Osteocyte (in vitro differentiated cells): ENCODE results near the gene ZNF487. TPM values are rescaled to one million over a fixed set of nuclear protein-coding genes. Genes with fewer than 3 reads are reported as not detected.

Experiments
- DNase-seq: peaks from one replicate; pipeline ENCODE4 v3.0.0; 2021; ENCODE audit warnings: mixed read lengths; ENCODE audit not compliant: unreplicated experiment; ENCODE audit errors: extremely low spot score
- H3K27ac Mint-ChIP-seq: one replicate; pipeline ENCODE4 v1.8.0; 2021; ENCODE audit warnings: mild to moderate bottlenecking, mixed read lengths; ENCODE audit not compliant: unreplicated experiment
- H3K27me3 Mint-ChIP-seq: one replicate; pipeline ENCODE4 v1.8.0; 2021; ENCODE audit warnings: mixed read lengths; ENCODE audit not compliant: unreplicated experiment
- H3K36me3 Mint-ChIP-seq: one replicate; pipeline ENCODE4 v1.8.0; 2021; ENCODE audit warnings: mixed read lengths; ENCODE audit not compliant: unreplicated experiment
- H3K4me1 Mint-ChIP-seq: one replicate; pipeline ENCODE4 v1.8.0; 2021; ENCODE audit warnings: mixed read lengths; ENCODE audit not compliant: unreplicated experiment
- H3K4me3 Mint-ChIP-seq: one replicate; pipeline ENCODE4 v1.8.0; 2021; ENCODE audit warnings: mild to moderate bottlenecking, moderate library complexity, mixed read lengths; ENCODE audit not compliant: unreplicated experiment
- H3K9me3 Mint-ChIP-seq: one replicate; pipeline ENCODE4 v1.8.0; 2021; ENCODE audit warnings: mixed read lengths; ENCODE audit not compliant: unreplicated experiment
- total RNA-seq: library from RNA; stranded (reverse); gene quantifications from 2 replicates; pipeline ENCODE4 v1.2.1, GENCODE V29; 2021
- TF ChIP-seq, protein P1 (sequence below): fragments of 200-600 bp; sonication (generic); IDR thresholded peaks from 2 replicates; pipeline ENCODE4 v1.5.0; 2021; ENCODE audit warnings: antibody characterized with exemption, mild to moderate bottlenecking, moderate library complexity

The ZNF487 gene
- total RNA-seq, 1 donor from 2014 or later = 3.6 TPM

GRCh38 chr10:43408710-43409384, 28.1 kb upstream of the ZNF487 start, which contains the start of gene HNRNPF:
TSS of gene HNRNPF (minus strand) at chr10:43409186. CDS start at chr10:43387884, 21,302 bp downstream.
- H3K36me3 Mint-ChIP-seq = no peaks in the 10 kb centered on the region
- no peaks in the 10 kb centered on the region for H3K9me3 Mint-ChIP-seq
- H3K27me3 Mint-ChIP-seq = no peaks in the 10 kb centered on the region
- peak within 1 kb of the TSS; percentile 99 for H3K27ac Mint-ChIP-seq
- TF ChIP-seq, protein P1, sequence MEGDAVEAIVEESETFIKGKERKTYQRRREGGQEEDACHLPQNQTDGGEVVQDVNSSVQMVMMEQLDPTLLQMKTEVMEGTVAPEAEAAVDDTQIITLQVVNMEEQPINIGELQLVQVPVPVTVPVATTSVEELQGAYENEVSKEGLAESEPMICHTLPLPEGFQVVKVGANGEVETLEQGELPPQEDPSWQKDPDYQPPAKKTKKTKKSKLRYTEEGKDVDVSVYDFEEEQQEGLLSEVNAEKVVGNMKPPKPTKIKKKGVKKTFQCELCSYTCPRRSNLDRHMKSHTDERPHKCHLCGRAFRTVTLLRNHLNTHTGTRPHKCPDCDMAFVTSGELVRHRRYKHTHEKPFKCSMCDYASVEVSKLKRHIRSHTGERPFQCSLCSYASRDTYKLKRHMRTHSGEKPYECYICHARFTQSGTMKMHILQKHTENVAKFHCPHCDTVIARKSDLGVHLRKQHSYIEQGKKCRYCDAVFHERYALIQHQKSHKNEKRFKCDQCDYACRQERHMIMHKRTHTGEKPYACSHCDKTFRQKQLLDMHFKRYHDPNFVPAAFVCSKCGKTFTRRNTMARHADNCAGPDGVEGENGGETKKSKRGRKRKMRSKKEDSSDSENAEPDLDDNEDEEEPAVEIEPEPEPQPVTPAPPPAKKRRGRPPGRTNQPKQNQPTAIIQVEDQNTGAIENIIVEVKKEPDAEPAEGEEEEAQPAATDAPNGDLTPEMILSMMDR = no peak
- peaks cover 33% of the 10 kb centered on the region for H3K4me1 Mint-ChIP-seq
- DNase-seq = peak; percentile 98
- peak within 1 kb of the TSS; percentile 95 for H3K4me3 Mint-ChIP-seq

DNA sequence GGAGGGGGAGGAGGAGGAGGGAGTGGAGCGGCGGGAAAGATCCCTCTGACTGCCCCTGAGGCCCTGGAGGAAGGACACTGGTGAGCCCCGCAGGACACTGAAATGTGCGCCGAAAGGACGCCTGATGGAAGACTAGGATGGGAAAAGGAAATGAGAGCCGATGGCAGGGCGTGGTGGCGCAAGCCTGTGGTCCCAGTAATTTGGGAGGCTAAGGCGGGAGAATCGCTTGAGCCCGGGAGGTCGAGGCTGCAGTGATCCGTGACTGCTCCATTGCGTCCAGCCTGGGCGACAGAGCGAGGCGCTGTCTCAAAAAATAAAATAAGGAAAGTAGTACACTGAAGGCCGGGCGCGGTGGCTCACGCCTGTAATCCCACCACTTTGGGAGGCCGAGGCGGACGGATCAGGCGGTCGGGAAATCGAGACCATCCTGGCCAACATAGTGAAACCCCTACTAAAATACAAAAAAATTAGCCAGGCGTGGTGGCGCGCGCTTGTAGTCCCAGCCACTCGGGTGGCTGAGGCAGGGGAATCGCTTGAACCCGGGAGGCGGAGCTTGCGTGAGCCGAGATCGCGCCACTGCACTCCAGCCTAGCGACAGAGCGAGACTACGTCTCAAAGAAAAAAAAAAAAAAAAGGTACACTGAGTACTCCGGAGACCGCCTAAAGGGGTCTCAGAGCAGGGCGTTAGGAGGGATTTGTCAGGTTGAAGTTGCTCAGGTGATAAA, 27.4 kb upstream of the ZNF487 start:
- TF ChIP-seq, protein P1 = no peak
- Mint-ChIP-seq H3K4me3 (peak overlapping the region; percentile 95), H3K9me3 (no peaks in the 10 kb centered on the region), H3K27ac (peak overlapping the region; percentile 99), H3K4me1 (peaks cover 27% of the 10 kb centered on the region), H3K36me3 (no peaks in the 10 kb centered on the region), H3K27me3 (no peaks in the 10 kb centered on the region)
- DNase-seq = no peak

DNA sequence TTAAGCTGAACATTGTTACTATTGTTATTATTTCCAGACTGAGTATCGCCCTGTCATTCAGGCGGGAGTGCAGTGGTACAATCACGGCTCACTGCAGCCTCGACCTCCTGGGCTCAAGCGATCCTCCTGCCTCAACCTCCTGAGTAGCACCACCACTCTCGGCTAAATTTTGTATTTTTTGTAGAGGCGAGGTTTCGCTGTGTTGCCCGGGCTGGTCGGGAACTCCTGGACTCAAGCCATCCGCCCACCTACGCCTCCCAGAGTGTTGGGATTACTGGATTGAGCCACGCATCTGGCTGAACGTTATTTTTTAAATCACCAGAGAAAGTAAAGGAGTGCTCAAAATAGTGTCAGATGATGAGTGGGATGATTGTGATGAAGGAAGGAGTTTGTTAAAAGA, 26.6 kb upstream of the ZNF487 start:
- H3K27ac Mint-ChIP-seq = peak overlapping the region; percentile 44
- H3K36me3 Mint-ChIP-seq = no peaks in the 10 kb centered on the region
- DNase-seq = no peak
- no peaks in the 10 kb centered on the region for H3K27me3 Mint-ChIP-seq
- H3K4me3 Mint-ChIP-seq = no peak overlapping the region
- TF ChIP-seq, protein P1 = no peak
- peaks cover 20% of the 10 kb centered on the region for H3K4me1 Mint-ChIP-seq
- H3K9me3 Mint-ChIP-seq = no peaks in the 10 kb centered on the region

DNA sequence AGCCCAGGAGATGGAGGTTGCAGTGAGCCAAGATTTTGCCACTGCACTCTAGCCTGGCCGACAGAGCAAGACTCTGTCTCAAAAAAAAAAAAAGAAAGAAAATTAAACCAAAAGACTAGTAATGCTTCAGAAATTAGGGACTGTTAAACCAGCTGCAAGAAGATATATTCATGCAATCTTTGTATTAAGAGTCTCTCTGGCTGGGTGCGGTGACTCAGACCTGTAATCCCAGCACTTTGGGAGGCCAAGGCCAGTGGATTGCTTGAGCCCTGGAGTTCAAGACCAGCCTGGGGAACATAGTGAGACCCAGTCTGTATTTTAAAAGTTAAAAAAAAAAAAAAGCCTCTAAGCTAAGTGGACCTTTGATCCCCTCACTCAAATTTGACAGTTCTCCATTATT, 25.4 kb upstream of the ZNF487 start:
- H3K9me3 Mint-ChIP-seq = no peaks in the 10 kb centered on the region
- no peak overlapping the region for H3K4me3 Mint-ChIP-seq
- peaks cover 8% of the 10 kb centered on the region for H3K4me1 Mint-ChIP-seq
- TF ChIP-seq, protein P1 = no peak
- DNase-seq = no peak
- no peaks in the 10 kb centered on the region for H3K36me3 Mint-ChIP-seq
- H3K27me3 Mint-ChIP-seq = no peaks in the 10 kb centered on the region
- no peak overlapping the region for H3K27ac Mint-ChIP-seq

DNA sequence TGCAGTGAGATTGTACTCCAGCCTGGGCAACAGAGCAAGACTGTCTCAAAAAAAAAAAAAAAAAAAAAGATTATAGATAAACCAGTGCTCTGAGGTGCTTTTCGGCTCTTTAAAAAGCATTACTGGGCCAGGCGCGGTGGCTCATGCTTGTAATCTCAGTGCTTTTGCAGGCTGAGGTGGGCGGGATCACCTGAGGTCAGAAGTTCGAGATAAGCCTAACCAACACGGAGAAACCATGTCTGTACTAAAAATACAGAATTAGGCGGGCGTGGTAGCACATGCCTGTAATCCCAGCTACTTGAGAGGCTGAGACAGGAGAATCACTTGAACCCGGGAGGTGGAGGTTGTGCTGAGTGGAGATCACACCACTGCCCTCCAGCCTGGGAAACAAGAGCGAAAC, 21.4 kb upstream of the ZNF487 start:
- Mint-ChIP-seq H3K27ac (no peak overlapping the region), H3K36me3 (no peaks in the 10 kb centered on the region), H3K9me3 (no peaks in the 10 kb centered on the region), H3K27me3 (no peaks in the 10 kb centered on the region), H3K4me3 (no peak overlapping the region), H3K4me1 (peaks cover 6% of the 10 kb centered on the region)
- TF ChIP-seq, protein P1 = no peak
- DNase-seq = no peak
